Activated naive CD8-positive, alpha-beta T cell treated with anti-CD3 and anti-CD28 coated beads, Interleukin-2, amount 50 U/mL, for 16 hours (primary cell): Measurements from ENCODE around the gene USP2.
A peak's percentile ranks its signal among the peaks of the same experiment; 100 is the strongest.

Experiments used
- DNase-seq: peaks from one replicate; pipeline ENCODE4 v3.0.0-alpha.2; 2020; ENCODE audit warnings: low read depth, low spot score

USP2 gene

GRCh38 chr11:119342023-119342300, 39.5 kb downstream of the USP2 start:
- no peak for DNase-seq

DNA sequence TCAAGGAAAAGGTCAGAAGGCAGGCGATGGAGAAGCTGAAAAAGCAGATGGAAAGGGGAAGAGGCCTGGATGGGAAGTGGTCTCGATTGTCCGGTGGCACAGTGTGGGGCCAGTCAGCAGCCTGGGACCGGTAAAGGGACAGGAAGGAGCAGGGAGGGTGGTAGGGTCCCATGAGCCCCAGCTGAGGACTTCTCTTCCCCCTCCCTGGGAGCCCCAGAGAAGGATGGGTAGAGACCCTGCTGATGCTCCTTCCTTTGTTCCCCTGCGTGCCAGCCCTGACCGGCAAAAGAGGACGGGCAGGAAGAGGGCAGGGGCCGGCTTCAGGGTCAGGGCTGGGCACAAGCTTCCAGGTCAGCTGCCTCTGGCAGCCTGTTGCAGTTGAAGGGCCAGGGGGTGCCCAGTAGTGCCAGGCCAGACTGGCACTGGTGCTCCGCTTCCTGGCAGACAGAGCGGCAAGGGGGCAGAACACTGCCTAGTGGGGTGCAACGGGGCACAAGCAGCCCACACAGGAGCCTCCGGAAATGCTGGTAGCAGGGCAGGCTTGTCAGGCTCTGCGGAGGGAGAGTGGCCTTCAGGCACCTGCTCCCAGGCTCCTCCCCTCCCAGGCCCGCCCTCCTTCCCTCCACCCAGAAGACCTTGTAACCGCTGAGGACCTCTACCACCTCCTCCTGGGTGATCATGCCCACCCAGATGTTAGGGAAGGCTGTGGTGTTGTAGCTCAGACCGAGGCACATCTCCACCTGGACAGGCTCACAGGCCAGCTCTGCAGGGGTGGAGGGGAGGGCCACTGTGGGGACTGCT, 40.1 kb downstream of the USP2 start:
- DNase-seq = no peak

GRCh38 chr11:119340335-119341221, 40.9 kb downstream of the USP2 start, which contains the start of gene C1QTNF5:
Gene C1QTNF5 (minus strand): TSS chr11:119340883. CDS start chr11:119340397, 486 bp downstream.
- no peak for DNase-seq

DNA sequence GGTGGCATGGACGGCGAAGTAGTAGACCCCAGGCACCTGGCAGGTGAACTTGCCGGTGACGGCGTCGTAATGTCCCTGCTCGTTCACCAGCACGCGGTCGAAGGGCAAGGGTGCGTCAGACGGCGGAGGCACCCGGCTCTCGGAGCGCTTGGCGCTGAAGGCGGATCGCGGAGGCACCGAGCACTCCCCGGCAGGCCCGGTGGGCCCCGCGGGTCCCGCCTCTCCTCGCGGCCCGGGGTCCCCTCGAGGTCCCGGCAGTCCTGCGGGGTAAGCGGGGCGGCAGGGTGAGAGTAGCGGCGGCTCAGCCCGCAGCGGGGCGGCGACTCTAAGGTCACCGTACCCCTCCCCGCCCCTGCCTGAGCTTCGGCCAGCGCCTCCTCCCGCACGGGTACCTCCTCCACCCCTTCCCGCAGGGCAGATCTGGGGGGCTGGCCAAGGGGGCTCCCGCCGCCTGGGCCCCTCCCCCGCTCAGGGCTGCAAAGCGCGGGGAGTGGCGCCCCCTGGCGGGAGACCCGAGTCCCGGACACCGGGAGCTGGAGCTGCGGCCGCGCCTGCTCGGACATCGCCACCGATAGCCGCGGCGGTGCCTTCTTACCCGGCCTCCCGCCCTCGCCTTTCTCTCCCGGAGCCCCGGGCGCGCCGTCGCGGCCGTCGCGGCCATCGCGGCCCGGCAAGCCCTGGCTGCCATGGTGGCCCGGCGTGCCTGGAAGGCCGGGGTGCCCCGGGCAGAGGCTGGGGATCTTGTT, 41.7 kb downstream of the USP2 start:
- no peak for DNase-seq

DNA sequence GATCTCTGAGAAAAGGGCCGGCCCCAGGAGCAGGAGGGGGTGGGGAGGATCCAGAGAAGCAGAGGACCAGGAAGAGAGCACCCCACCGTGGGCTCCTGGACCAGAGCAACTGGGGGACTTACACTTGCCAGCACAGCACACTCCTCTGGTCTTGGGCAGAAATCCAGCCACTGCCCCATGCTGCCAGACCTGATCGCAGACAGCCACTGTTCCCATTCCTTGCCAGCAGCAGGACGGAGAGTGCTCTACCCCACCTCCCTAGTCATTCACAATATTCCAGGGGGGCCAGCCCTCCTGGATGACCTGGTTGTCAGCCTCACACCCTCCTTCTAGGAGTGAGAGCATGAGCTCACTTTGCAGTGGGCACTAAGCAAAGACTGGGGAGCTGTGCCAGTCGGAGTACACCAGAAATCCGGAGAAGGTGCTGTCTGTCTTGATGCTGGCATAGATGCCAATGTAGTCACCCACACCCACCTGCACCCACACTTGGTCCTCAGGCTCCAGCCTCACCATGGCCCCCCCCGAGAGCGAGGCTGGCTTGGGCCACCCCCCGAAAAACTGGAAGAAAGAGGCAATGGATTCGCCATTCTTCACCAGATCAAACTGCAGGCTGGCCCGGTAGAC, 42.4 kb downstream of the USP2 start:
- no peak for DNase-seq

GRCh38 chr11:119338318-119338890, 43.1 kb downstream of the USP2 start:
- peak; percentile 25 for DNase-seq

GRCh38 chr11:119337581-119338317, 43.7 kb downstream of the USP2 start:
- DNase-seq = no peak

- DNase-seq = no peak
Measured at GRCh38 chr11:119336744-119337469, 44.6 kb downstream of the USP2 start.

DNA sequence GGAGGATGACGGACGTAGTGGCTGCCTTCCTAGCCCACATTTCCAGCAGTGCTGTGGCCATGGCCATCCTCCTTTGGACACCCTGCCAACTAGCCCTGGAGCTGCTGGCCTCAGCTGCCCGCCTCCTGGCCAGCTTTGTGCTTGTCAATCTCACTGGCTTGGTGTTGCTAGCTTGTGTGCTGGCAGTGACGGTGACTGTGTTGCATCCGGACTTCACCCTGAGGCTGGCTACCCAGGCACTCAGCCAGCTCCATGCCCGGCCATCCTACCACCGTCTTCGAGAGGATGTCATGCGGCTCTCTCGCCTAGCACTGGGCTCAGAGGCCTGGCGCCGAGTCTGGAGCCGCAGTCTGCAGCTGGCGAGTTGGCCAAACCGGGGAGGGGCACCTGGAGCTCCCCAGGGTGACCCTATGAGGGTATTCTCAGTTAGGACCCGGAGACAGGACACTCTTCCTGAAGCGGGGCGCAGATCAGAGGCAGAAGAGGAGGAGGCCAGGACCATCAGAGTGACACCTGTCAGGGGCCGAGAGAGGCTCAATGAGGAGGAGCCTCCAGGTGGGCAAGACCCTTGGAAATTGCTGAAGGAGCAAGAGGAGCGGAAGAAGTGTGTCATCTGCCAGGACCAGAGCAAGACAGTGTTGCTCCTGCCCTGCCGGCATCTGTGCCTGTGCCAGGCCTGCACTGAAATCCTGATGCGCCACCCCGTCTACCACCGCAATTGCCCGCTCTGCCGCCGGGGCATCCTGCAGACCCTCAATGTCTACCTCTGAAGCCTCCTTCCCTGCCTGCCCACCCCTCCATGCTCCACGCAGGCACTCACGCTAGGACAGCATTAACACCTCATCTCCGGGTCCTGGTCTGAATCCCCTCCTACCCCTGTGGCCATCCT, 45.6 kb downstream of the USP2 start:
- no peak for DNase-seq

DNA sequence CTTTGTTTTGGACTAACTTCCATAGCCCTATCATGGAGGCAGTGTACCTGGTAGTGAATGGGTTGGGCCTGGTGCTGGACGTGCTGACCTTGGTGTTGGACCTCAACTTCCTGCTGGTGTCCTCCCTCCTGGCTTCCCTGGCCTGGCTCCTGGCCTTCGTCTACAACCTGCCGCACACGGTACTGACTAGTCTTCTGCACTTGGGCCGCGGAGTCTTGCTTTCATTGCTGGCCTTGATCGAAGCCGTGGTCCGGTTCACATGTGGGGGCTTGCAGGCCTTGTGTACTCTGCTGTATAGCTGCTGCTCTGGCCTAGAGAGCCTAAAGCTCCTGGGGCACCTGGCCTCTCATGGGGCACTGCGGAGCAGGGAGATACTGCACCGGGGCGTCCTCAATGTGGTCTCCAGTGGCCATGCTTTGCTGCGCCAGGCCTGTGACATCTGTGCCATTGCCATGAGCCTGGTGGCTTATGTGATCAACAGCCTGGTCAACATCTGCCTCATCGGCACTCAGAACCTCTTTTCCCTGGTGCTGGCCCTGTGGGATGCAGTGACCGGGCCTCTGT, 46.3 kb downstream of the USP2 start:
- no peak for DNase-seq

DNA sequence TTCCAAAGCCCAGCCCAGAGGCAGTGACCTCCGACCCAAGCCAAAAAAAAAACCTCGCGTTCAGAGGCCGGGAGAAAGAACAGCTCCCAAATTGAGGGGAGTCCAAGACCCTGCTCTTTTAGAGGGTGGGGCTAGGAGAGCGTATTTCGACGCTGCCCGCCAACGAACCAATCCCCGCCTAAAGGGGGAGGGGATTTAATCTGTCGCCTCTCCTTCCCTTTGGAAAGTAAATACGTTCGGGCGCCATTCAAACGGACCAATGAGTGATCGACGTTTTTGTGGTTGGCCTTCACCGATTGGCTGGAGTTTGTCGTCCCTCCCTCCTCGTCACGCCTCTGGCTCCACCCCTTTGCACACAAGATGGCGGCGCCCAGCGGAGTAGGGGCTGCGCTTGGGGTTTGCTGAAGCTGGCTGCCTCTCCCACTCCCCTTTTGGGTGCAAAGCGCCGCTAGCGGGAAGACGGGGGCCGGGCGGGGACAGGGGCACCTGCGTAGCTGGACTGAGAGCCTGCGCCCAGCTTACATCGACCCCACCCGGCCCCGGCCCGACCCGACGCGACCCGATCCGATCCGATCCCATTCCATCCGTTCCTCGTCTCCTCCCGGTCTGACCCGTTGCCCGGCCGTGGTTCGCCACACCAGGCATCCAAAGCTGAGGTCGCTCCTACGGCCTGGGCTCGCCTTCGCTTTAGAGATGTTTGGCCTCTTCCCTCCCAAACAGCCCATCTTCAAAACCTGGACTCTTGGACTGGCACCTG, 47.1 kb downstream of the USP2 start, which contains the start of gene RNF26:
Gene RNF26 (plus strand): TSS at position 354 of the 757 bp plus-strand sequence. CDS start 596 bp downstream, outside the sequence.
- DNase-seq = peak; percentile 87

DNA sequence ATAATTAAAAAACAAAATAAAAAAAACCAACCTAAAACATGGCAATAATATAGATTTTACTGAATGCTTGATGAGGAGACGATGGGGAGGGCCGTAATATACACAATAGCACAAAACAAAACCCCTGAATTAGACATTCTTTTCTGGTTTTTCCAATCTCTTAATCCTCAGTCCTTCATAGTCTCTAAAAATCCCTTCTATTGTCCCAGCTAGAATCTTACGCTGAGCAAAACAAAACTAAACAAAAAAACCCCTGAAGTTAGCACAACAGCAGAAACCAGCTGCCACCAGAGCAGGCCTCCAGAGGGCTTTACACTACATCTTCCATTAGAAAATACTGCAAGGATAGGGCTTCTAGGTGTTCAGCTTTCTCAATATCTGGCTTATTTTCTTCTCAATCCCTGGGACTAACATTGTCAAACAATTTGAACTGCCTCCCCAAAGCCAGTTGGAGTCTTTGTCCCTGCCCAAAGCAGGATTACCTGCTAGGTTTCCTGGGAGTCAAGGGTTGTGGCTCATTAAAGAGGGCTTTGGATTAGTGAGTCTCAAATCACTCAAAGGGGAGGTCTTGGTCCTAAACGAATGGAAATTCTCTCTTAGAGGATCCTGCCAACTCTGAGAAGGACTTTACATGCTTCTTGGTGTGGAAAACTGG, 49.3 kb downstream of the USP2 start:
- no peak for DNase-seq

DNA sequence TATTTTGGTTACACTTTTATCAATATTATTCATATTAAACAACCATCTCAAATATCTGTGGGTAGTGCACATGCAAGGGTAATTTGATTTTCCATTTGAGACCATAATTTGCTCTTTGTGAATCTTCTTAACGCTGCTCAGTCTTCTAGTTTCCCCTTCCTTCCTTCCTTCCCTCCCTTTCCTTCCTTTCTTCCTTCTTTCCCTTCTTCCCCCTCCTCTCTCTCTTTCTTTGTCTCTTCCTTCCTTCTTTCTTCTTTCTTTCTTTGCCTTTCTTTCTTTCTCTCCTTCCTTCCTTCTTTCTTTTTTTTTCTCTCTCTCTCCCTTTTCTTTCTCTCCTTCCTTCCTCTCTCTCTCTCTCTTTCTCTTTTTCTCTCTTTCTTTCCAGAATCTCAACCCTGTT, 51.3 kb downstream of the USP2 start:
- DNase-seq = no peak

GRCh38 chr11:119329320-119329719, 52.2 kb downstream of the USP2 start:
- DNase-seq = no peak

GRCh38 chr11:119324189-119324588, 57.3 kb downstream of the USP2 start:
- no peak for DNase-seq

DNA sequence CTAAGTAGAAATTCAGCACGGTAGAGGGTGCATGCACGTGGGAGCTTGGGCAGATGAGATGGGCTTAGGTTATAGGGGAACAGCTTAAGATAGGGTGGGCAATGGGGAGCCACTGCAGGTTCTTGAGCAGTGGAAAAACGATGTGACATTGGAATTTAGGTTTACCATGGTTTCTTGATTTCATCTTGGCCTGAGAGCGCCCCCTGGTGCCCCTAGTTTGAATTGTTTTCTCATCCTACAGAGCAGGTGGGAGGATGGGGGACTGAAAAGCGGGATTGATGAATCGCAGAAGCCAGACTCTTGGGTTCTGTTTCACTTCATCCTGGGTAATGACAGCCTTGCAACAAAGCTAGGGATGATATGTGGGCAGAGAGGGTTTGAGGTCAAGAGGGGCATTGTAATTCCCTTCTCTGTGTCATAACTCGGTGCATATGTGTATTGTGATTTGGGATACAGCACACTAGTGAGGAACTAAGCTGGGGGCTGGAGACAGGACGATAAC, 57.9 kb downstream of the USP2 start:
- DNase-seq = peak; percentile 58

- DNase-seq = no peak
Measured at GRCh38 chr11:119322921-119323531, 58.5 kb downstream of the USP2 start.
